ENCODE measurements around the gene SEPTIN6.

- TF ChIP-seq CTCF (IDR thresholded peaks at IDR 0.05): no peak
- no peak for TF ChIP-seq POLR2A (IDR thresholded peaks at IDR 0.05)
Measured at GRCh38 chrX:119647089-119647488, 45.9 kb downstream of the SEPTIN6 start.

Data from right lobe of liver (tissue), 4 donors.